Stimulated activated CD4-positive, alpha-beta T cell treated with anti-CD3 and anti-CD28 coated beads, Interleukin-12 subunit alpha, Interleukin-12 subunit beta, amount 100 ng/mL, for 4 hours (primary cell): ENCODE measurements around the gene OLIG1.

Experiments
- DNase-seq: peaks from one replicate; pipeline ENCODE4 v3.0.0-alpha.2; 2020

The OLIG1 gene

GRCh38 chr21:33063907-33064622, 5.9 kb upstream of the OLIG1 start:
- DNase-seq, result no peak

- no peak for DNase-seq
These were observed 5.1 kb upstream of the OLIG1 start for GRCh38 chr21:33064623-33065390.

- DNase-seq, result no peak
These were observed 2.9 kb upstream of the OLIG1 start for GRCh38 chr21:33067043-33067442.

GRCh38 chr21:33067457-33067856, 2.5 kb upstream of the OLIG1 start:
- DNase-seq, result no peak

- DNase-seq, result no peak
These were observed 698 bp upstream of the OLIG1 start for GRCh38 chr21:33069243-33069642.

- no peak for DNase-seq
These were observed 322 bp upstream of the OLIG1 start for GRCh38 chr21:33069645-33069993.

- DNase-seq, result no peak
These were observed 730 bp downstream of the OLIG1 start for GRCh38 chr21:33070744-33070997.

- peak; percentile 15 for DNase-seq
These were observed 1.2 kb downstream of the OLIG1 start for GRCh38 chr21:33070998-33071769.

GRCh38 chr21:33071770-33072306, 1.9 kb downstream of the OLIG1 start:
- DNase-seq, result no peak

- DNase-seq, result no peak
These were observed 3.7 kb downstream of the OLIG1 start for GRCh38 chr21:33073636-33074035.

GRCh38 chr21:33075128-33075527, 5.2 kb downstream of the OLIG1 start:
- no peak for DNase-seq

- DNase-seq, result no peak
These were observed 5.8 kb downstream of the OLIG1 start for GRCh38 chr21:33075596-33076195.

- DNase-seq, result no peak
These were observed 6.8 kb downstream of the OLIG1 start for GRCh38 chr21:33076600-33077329.

GRCh38 chr21:33078907-33079582, 9.1 kb downstream of the OLIG1 start:
- DNase-seq, result no peak

- DNase-seq, result no peak
These were observed 10.4 kb downstream of the OLIG1 start for GRCh38 chr21:33080376-33080775.

GRCh38 chr21:33080776-33081175, 10.8 kb downstream of the OLIG1 start:
- no peak for DNase-seq

GRCh38 chr21:33088384-33088783, 18.4 kb downstream of the OLIG1 start:
- DNase-seq, result no peak

- DNase-seq, result no peak
These were observed 19.6 kb downstream of the OLIG1 start for GRCh38 chr21:33089395-33090119.

GRCh38 chr21:33096426-33096825, 26.5 kb downstream of the OLIG1 start:
- DNase-seq, result no peak

GRCh38 chr21:33099131-33099530, 29.2 kb downstream of the OLIG1 start:
- DNase-seq, result no peak

- DNase-seq, result no peak
These were observed 31.5 kb downstream of the OLIG1 start for GRCh38 chr21:33101300-33101911.
